CD14-positive monocyte (primary cell): ENCODE measurements around the gene CLASP1. TPM values are rescaled to one million over a fixed set of nuclear protein-coding genes. Genes with fewer than 3 reads are reported as not detected.

Experiments used
- DNase-seq, 3 donors: peaks; one replicate each; pipeline ENCODE4 v3.0.0-alpha.2; 2011 to 2022
- H2AFZ ChIP-seq: 2 replicates; pipeline ENCODE4 v1.6.0; 2012; ENCODE audit warnings: mild to moderate bottlenecking, low read depth, low read length, inconsistent platforms; ENCODE audit not compliant: insufficient read depth, poor library complexity, severe bottlenecking
- H3K27ac ChIP-seq, 2 donors: 1 replicate in 1 of 2; 2 replicates in 1 of 2; pipeline ENCODE4 v1.5.1; 2012 to 2013; ENCODE audit warnings: low read length in 2 of 2, control low read depth in 1 of 2, inconsistent platforms in 1 of 2, low read depth in 1 of 2, mild to moderate bottlenecking in 1 of 2
- H3K27me3 ChIP-seq, 2 donors: one replicate each; pipeline versions ENCODE4 v1.6.0 to v1.6.1; 2011 to 2013; ENCODE audit warnings: low read length in 2 of 2; ENCODE audit not compliant: control insufficient read depth in 2 of 2, insufficient read depth in 2 of 2
- H3K36me3 ChIP-seq, 2 donors: replicated peaks in 1 of 2; 1 replicate in 1 of 2; 2 replicates in 1 of 2; pipeline versions ENCODE4 v1.5.1 to v1.6.1; 2012 to 2013; ENCODE audit warnings: low read length in 2 of 2, control low read depth in 1 of 2, inconsistent platforms in 1 of 2, mild to moderate bottlenecking in 1 of 2; ENCODE audit not compliant: insufficient read depth in 2 of 2, control insufficient read depth in 1 of 2
- H3K4me1 ChIP-seq, 2 donors: 1 replicate in 1 of 2; 2 replicates in 1 of 2; pipeline versions ENCODE4 v1.5.1 to v1.6.1; 2012 to 2013; ENCODE audit warnings: low read length in 2 of 2, control low read depth in 1 of 2, inconsistent platforms in 1 of 2, mild to moderate bottlenecking in 1 of 2, moderate library complexity in 1 of 2; ENCODE audit not compliant: insufficient read depth in 2 of 2, control insufficient read depth in 1 of 2
- H3K4me2 ChIP-seq: replicated peaks from 2 replicates; pipeline ENCODE3; 2012; ENCODE audit warnings: low read length, moderate library complexity, mild to moderate bottlenecking; ENCODE audit not compliant: poor library complexity, severe bottlenecking; ENCODE audit errors: extremely low read depth
- H3K4me3 ChIP-seq, 3 experiments: fragments of 200-600 bp in 1 of 3; sonication (generic) in 1 of 3; replicated peaks in 1 of 3; 1 replicate in 2 of 3; 2 replicates in 1 of 3; pipeline ENCODE4 v1.5.1; 2011 to 2013; ENCODE audit warnings: low read length in 3 of 3, mild to moderate bottlenecking in 3 of 3, control low read depth in 2 of 3, low read depth in 2 of 3, inconsistent platforms in 1 of 3, moderate library complexity in 1 of 3
- H3K79me2 ChIP-seq: 2 replicates; pipeline ENCODE4 v1.6.0; 2012; ENCODE audit warnings: mild to moderate bottlenecking, control low read depth, inconsistent platforms, low read length, moderate library complexity; ENCODE audit not compliant: insufficient read depth
- H3K9ac ChIP-seq: 2 replicates; pipeline ENCODE4 v1.6.0; 2017; ENCODE audit warnings: low read length, mild to moderate bottlenecking; ENCODE audit not compliant: insufficient read depth, poor library complexity, severe bottlenecking
- H3K9me3 ChIP-seq, 2 donors: replicated peaks in 1 of 2; 1 replicate in 1 of 2; 2 replicates in 1 of 2; pipeline versions ENCODE4 v1.5.1 to v1.6.1; 2012 to 2013; ENCODE audit warnings: low read length in 2 of 2, control low read depth in 1 of 2; ENCODE audit not compliant: control insufficient read depth in 1 of 2, insufficient read depth in 1 of 2
- H4K20me1 ChIP-seq: 2 replicates; pipeline ENCODE4 v1.6.0; 2012; ENCODE audit warnings: mild to moderate bottlenecking, low read length, control low read depth, moderate library complexity; ENCODE audit not compliant: insufficient read depth
- H3K27ac Mint-ChIP-seq, 7 donors: one replicate each; pipeline ENCODE4 v1.8.0; 2020; ENCODE audit warnings: mild to moderate bottlenecking in 7 of 7, mixed read lengths in 7 of 7, moderate library complexity in 6 of 7, inconsistent platforms in 2 of 7
- H3K27me3 Mint-ChIP-seq, 3 donors: one replicate each; pipeline ENCODE4 v1.8.0; 2021 to 2022; ENCODE audit warnings: low read depth in 3 of 3, mild to moderate bottlenecking in 3 of 3, mixed read lengths in 3 of 3, moderate library complexity in 3 of 3, inconsistent platforms in 1 of 3
- H3K36me3 Mint-ChIP-seq, 2 donors: one replicate each; pipeline ENCODE4 v1.8.0; 2020; ENCODE audit warnings: mixed read lengths in 2 of 2, inconsistent platforms in 1 of 2, mild to moderate bottlenecking in 1 of 2
- H3K4me1 Mint-ChIP-seq: one replicate; pipeline ENCODE4 v1.8.0; 2020; ENCODE audit warnings: mild to moderate bottlenecking, mixed read lengths
- H3K4me3 Mint-ChIP-seq, 2 donors: one replicate each; pipeline ENCODE4 v1.8.0; 2020; ENCODE audit warnings: mild to moderate bottlenecking in 2 of 2, mixed read lengths in 2 of 2, moderate library complexity in 1 of 2
- H3K9me3 Mint-ChIP-seq, 7 donors: one replicate each; pipeline ENCODE4 v1.8.0; 2020 to 2022; ENCODE audit warnings: mixed read lengths in 7 of 7, mild to moderate bottlenecking in 6 of 7, moderate library complexity in 6 of 7, inconsistent platforms in 2 of 7
- CTCF ChIP-seq: fragments of 200-600 bp; IDR thresholded peaks from one replicate; pipeline ENCODE4 v1.8.0; 2022; ENCODE audit warnings: antibody characterized with exemption, mild to moderate bottlenecking
- WGBS: methylation state at CpG from one replicate; pipeline ENCODE4 v1.1.5; 2013; ENCODE audit warnings: missing lambda C conversion rate; ENCODE audit not compliant: insufficient coverage; 5-methylcytosine and 5-hydroxymethylcytosine counted together
- intact Hi-C, 2 donors: fragments of 100-400 bp; cut with micrococcal nuclease; formaldehyde crosslinking; loops; one replicate each; pipeline versions ENCODE4 v1.15.0 to v1.15.1; 2023
- polyA plus RNA-seq, 3 donors: library from polyadenylated mRNA; depleted of rRNA in 1 of 3; unstranded in 2 of 3; stranded (reverse) in 1 of 3; fragments of 300-500 nt in 2 of 3; fragments of >200 nt in 1 of 3; fragmentation: Illumina TruSeq in 2 of 3; gene quantifications; 1 replicate in 2 of 3; 2 replicates in 1 of 3; pipeline ENCODE4 v1.2.3, GENCODE V29; 2012 to 2021

The CLASP1 gene
- polyA plus RNA-seq, 3 donors: 4.8 to 8.1 (median 7.6) TPM

GRCh38 chr2:121627525-121628050 is 21.7 kb downstream of the CLASP1 start:
- peaks cover 9 to 11% of the 10 kb centered on the region in 2 donors for H3K4me1 ChIP-seq
- peaks cover 2 to 13% (median 5%) of the 10 kb centered on the region in 7 donors for H3K9me3 Mint-ChIP-seq
- no peak for DNase-seq
- TF ChIP-seq CTCF: no peak
- H3K4me1 Mint-ChIP-seq: peaks cover 19% of the 10 kb centered on the region
- H3K27me3 ChIP-seq: no peaks in the 10 kb centered on the region
- no peaks in the 10 kb centered on the region for H3K9me3 ChIP-seq
- no peak overlapping the region for H2AFZ ChIP-seq
- peaks cover 0 to 4% of the 10 kb centered on the region in 2 donors for H3K36me3 ChIP-seq
- H3K79me2 ChIP-seq: peaks cover 100% of the 10 kb centered on the region
- no peak overlapping the region for H3K4me2 ChIP-seq
- WGBS: no CpG with 5 or more reads among the region's 4 CpGs
- H3K36me3 Mint-ChIP-seq: peaks cover 7 to 24% of the 10 kb centered on the region in 2 donors
- intact Hi-C loops: no loop called here
- peaks cover 0 to 1% (median 0%) of the 10 kb centered on the region in 3 donors for H3K27me3 Mint-ChIP-seq
- no peak overlapping the region for H3K4me3 ChIP-seq
- H3K27ac ChIP-seq: peak overlapping the region in 1 of 2 donors; percentile 28
- peak overlapping the region in 3 of 7 donors; percentile 2 to 73 (median 50) for H3K27ac Mint-ChIP-seq
- H3K9ac ChIP-seq: no peak overlapping the region
- H3K4me3 Mint-ChIP-seq: no peak overlapping the region
- peaks cover 25% of the 10 kb centered on the region for H4K20me1 ChIP-seq

DNA sequence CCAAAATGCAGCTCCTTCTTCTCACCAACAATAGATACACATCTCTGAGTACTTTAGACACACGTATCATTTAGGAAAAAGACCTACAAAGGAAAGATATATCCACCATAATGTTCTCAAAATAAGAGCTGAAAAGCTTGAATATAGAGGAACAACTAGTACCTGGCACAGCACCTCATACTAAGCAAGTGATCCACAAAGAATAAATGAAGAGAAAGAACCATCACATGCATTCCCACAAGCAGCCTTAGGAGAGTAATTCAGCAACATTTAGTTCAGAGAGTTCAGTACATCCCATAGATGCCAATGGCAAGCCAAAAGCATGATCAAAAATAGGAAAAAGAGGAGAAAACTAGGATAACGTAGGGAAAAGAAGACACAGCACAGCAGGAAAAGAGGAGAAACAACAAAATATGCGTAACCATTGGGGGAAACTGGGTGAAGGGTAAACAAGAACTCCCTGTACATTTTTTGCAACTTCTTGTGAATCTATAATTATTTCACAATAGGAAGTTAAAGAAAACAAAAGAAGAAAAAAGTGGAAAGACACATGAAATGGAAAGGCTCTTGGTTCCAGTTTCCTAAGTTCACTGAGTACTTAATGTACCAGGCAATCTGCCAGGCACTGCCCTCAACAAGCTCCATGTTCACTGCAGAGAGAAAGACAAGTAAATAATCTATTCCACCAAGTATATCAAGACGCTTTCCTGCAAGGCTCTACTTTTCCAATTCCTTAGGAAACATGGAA is 22.3 kb downstream of the CLASP1 start:
- no peak overlapping the region for H3K4me3 ChIP-seq
- peaks cover 7 to 23% of the 10 kb centered on the region in 2 donors for H3K36me3 Mint-ChIP-seq
- no peak overlapping the region for H3K4me2 ChIP-seq
- H3K9me3 ChIP-seq: no peaks in the 10 kb centered on the region
- H3K36me3 ChIP-seq: peaks cover 0 to 4% of the 10 kb centered on the region in 2 donors
- no peaks in the 10 kb centered on the region for H3K27me3 ChIP-seq
- H3K4me1 Mint-ChIP-seq: peaks cover 16% of the 10 kb centered on the region
- intact Hi-C loops: no loop called here
- H3K27me3 Mint-ChIP-seq: peaks cover 0 to 1% (median 0%) of the 10 kb centered on the region in 3 donors
- TF ChIP-seq CTCF: no peak
- peaks cover 2 to 13% (median 5%) of the 10 kb centered on the region in 7 donors for H3K9me3 Mint-ChIP-seq
- peaks cover 7 to 11% of the 10 kb centered on the region in 2 donors for H3K4me1 ChIP-seq
- H3K4me3 Mint-ChIP-seq: no peak overlapping the region
- peaks cover 100% of the 10 kb centered on the region for H3K79me2 ChIP-seq
- H3K27ac ChIP-seq: peak overlapping the region in 1 of 2 donors; percentile 28
- no peak overlapping the region for H3K9ac ChIP-seq
- H3K27ac Mint-ChIP-seq: peak overlapping the region in 6 of 7 donors; percentile 2 to 73 (median 44)
- WGBS: 100% methylated on average over 1 of the region's 4 CpGs
- no peak overlapping the region for H2AFZ ChIP-seq
- peaks cover 20% of the 10 kb centered on the region for H4K20me1 ChIP-seq
- DNase-seq: no peak
